Sigmoid colon (tissue), 4 donors: ENCODE data around the gene PDE2A.

Experiments used
- EP300 ChIP-seq, 4 donors: sonication (generic); formaldehyde crosslinking; IDR thresholded peaks; one replicate each; pipeline ENCODE4 v1.6.1; 2017; ENCODE audit warnings: antibody characterized with exemption in 4 of 4
- POLR2AphosphoS5 ChIP-seq, 4 donors: sonication (generic); formaldehyde crosslinking; IDR thresholded peaks; one replicate each; pipeline ENCODE4 v1.6.1; 2017; ENCODE audit warnings: antibody characterized with exemption in 4 of 4
- TF ChIP-seq, protein P1 (sequence below), 4 experiments: fragments of 450-650 bp in 3 of 4; fragments of 200-600 bp in 1 of 4; IDR thresholded peaks; one replicate each; pipeline ENCODE4 v1.5.1; 2016 to 2019; ENCODE audit warnings: antibody characterized with exemption in 4 of 4, mild to moderate bottlenecking in 3 of 4, moderate library complexity in 2 of 4

DNA sequence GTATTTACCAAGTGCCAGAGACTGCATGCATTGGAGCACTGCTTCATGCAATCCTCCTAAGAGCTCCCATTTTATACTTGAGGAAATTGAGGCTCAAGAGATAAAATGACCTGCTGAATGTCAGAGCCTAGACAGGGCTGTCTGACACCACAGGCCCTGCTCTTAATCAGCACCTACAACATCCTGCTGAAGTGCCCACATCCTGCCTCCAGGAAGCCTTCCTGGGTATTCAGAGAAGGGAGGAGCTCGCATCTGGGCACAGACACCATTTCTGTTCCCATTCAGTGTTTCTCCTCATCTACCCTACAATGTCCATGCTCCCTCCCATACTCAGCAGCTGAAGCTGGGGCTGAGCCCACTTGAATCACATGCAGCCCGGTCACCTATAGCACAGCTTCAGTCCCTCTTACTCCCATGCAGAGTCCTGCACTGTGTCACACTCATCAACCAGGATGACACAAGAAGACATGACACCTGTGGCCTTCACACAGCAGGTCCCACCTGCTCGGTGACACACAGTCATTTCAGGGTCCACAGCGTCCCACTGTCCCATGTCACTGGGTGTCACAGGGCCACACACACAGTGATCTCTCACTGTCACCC is 53.1 kb downstream of the PDE2A start:
- TF ChIP-seq, protein P1, sequence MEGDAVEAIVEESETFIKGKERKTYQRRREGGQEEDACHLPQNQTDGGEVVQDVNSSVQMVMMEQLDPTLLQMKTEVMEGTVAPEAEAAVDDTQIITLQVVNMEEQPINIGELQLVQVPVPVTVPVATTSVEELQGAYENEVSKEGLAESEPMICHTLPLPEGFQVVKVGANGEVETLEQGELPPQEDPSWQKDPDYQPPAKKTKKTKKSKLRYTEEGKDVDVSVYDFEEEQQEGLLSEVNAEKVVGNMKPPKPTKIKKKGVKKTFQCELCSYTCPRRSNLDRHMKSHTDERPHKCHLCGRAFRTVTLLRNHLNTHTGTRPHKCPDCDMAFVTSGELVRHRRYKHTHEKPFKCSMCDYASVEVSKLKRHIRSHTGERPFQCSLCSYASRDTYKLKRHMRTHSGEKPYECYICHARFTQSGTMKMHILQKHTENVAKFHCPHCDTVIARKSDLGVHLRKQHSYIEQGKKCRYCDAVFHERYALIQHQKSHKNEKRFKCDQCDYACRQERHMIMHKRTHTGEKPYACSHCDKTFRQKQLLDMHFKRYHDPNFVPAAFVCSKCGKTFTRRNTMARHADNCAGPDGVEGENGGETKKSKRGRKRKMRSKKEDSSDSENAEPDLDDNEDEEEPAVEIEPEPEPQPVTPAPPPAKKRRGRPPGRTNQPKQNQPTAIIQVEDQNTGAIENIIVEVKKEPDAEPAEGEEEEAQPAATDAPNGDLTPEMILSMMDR (IDR thresholded peaks at IDR 0.05): no peak
- TF ChIP-seq POLR2AphosphoS5 (IDR thresholded peaks at IDR 0.05) (no peak), EP300 (IDR thresholded peaks at IDR 0.05) (no peak)
